HepG2 (cell line): Measurements from ENCODE around the gene ITCH. TPM values are rescaled to one million over a fixed set of nuclear protein-coding genes. Genes with fewer than 3 reads are reported as not detected.
A peak's percentile ranks its signal among the peaks of the same experiment; 100 is the strongest.

Experiments used
- ATAC-seq: fragments of 200-7000 bp; cut with Tn5 transposase; 3 replicates; pipeline ENCODE4 v1.9.1; 2020; ENCODE audit warnings: mild to moderate bottlenecking, moderate library complexity
- BruUV-seq: library from RNA; stranded (reverse); fragments of 400-500 nt; replicated peaks from 2 replicates; lab custom pipeline; 2021; lab: Mats Ljungman, UMichigan
- CTCF ChIA-PET: fragments of 300-600 bp; formaldehyde crosslinking; extraction: SDS; loops from one replicate; lab custom pipeline; 2021; ENCODE audit warnings: low total read pairs, inconsistent platforms, low intra/inter-chr PET ratio; lab: Yijun Ruan, JAX
- POLR2A ChIA-PET: fragments of 350-600 bp; sonication (Branson Sonifier 250); formaldehyde crosslinking; loops from one replicate; lab custom pipeline; 2020; ENCODE audit warnings: antibody characterized with exemption, inconsistent platforms; lab: Yijun Ruan, JAX
- DNase-seq: peaks from one replicate; pipeline ENCODE4 v3.0.0-alpha.2; 2015; ENCODE audit warnings: low spot score
- FAIRE-seq: peaks from 3 replicates; lab custom pipeline; 2011; peaks lifted over from hg19 to GRCh38; lab: Jason Lieb, UNC
- H2AFZ ChIP-seq: one replicate; pipeline ENCODE4 v1.6.1; 2011; ENCODE audit warnings: low read length, inconsistent platforms
- H3K27ac ChIP-seq: fragments of 300-600 bp; 3 replicates; pipeline ENCODE4 v1.8.0; 2011; ENCODE audit warnings: mixed run types, mild to moderate bottlenecking, mixed read lengths, low read length, inconsistent platforms; ENCODE audit not compliant: insufficient read depth; ENCODE audit errors: extremely low read length
- H3K27me3 ChIP-seq, 2 experiments: fragments of 200-600 bp in 1 of 2; 2 replicates in 1 of 2; 3 replicates in 1 of 2; pipeline versions ENCODE4 v1.6.0 to v1.8.0; 2011; ENCODE audit warnings: low read length in 2 of 2, mild to moderate bottlenecking in 2 of 2, moderate library complexity in 2 of 2, inconsistent platforms in 1 of 2; ENCODE audit not compliant: insufficient read depth in 2 of 2, control insufficient read depth in 1 of 2
- H3K36me3 ChIP-seq, 2 experiments: fragments of 200-600 bp in 1 of 2; replicated peaks in 1 of 2; 2 replicates in 1 of 2; 3 replicates in 1 of 2; pipeline versions ENCODE4 v1.5.1 to v1.8.0; 2011; ENCODE audit warnings: low read length in 2 of 2, inconsistent platforms in 1 of 2; ENCODE audit not compliant: insufficient read depth in 2 of 2, control insufficient read depth in 1 of 2
- H3K4me1 ChIP-seq: 2 replicates; pipeline ENCODE4 v1.5.1; 2012; ENCODE audit warnings: low read length, inconsistent platforms; ENCODE audit not compliant: insufficient read depth
- H3K4me2 ChIP-seq: 2 replicates; pipeline ENCODE4 v1.6.0; 2011; ENCODE audit warnings: low read depth, low read length, inconsistent platforms
- H3K4me3 ChIP-seq, 3 experiments: fragments of 200-600 bp in 1 of 3; sonication (generic), shearing (Covaris generic) in 1 of 3; replicated peaks in 1 of 3; 2 replicates each; pipeline ENCODE4 v1.5.1; 2011 to 2016; ENCODE audit warnings: low read length in 3 of 3, inconsistent platforms in 2 of 3, low read depth in 2 of 3, mild to moderate bottlenecking in 2 of 3, control low read depth in 1 of 3, mixed read lengths in 1 of 3; ENCODE audit not compliant: insufficient read depth in 1 of 3
- H3K79me2 ChIP-seq: one replicate; pipeline ENCODE4 v1.6.1; 2011; ENCODE audit warnings: low read length, inconsistent platforms; ENCODE audit not compliant: insufficient read depth
- H3K9ac ChIP-seq: 2 replicates; pipeline ENCODE4 v1.6.0; 2011; ENCODE audit warnings: mild to moderate bottlenecking, low read depth, low read length, inconsistent platforms; ENCODE audit not compliant: insufficient read depth
- H3K9me3 ChIP-seq: 2 replicates; pipeline ENCODE4 v1.5.1; 2012; ENCODE audit warnings: mild to moderate bottlenecking, low read length
- H4K20me1 ChIP-seq: 2 replicates; pipeline ENCODE4 v1.6.0; 2011; ENCODE audit warnings: inconsistent platforms, mild to moderate bottlenecking, low read length, moderate library complexity; ENCODE audit not compliant: insufficient read depth
- AGO2 ChIP-seq: fragments of 200-400 bp; formaldehyde crosslinking; optimal IDR thresholded peaks from 2 replicates; pipeline ENCODE3; 2017; ENCODE audit warnings: mild to moderate bottlenecking, low read depth, low read length, moderate library complexity
- ATF6 ChIP-seq: sonication (generic); formaldehyde crosslinking; conservative IDR thresholded peaks from 2 replicates; pipeline ENCODE4 v1.4.0; 2020; ENCODE audit warnings: missing genetic modification reagents
- FOXA1 ChIP-seq, 2 experiments: fragments of 450-650 bp in 1 of 2; sonication (generic) in 1 of 2; formaldehyde crosslinking in 1 of 2; IDR thresholded peaks; 2 replicates each; pipeline versions ENCODE4 v1.4.0 to v1.6.1; 2016 to 2020; ENCODE audit warnings: missing genetic modification reagents in 1 of 2
- HES4 ChIP-seq: sonication (generic); formaldehyde crosslinking; IDR thresholded peaks from 2 replicates; pipeline ENCODE4 v1.9.0; 2021; ENCODE audit warnings: mild to moderate bottlenecking, missing genetic modification reagents, borderline replicate concordance
- MAX ChIP-seq: IDR thresholded peaks from 2 replicates; pipeline ENCODE4 v1.6.1; 2012; ENCODE audit warnings: inconsistent platforms
- PREB ChIP-seq: sonication (generic); formaldehyde crosslinking; IDR thresholded peaks from 2 replicates; pipeline ENCODE4 v1.4.0; 2020; ENCODE audit warnings: missing genetic modification reagents
- ZNF12 ChIP-seq: sonication (generic); formaldehyde crosslinking; IDR thresholded peaks from 2 replicates; pipeline ENCODE4 v1.5.0; 2020; ENCODE audit warnings: missing genetic modification reagents
- ZNF207 ChIP-seq: fragments of 450-650 bp; IDR thresholded peaks from 2 replicates; pipeline ENCODE4 v1.6.1; 2016; ENCODE audit warnings: antibody characterized with exemption, borderline replicate concordance
- ZNF260 ChIP-seq: sonication (generic); formaldehyde crosslinking; IDR thresholded peaks from 2 replicates; pipeline ENCODE4 v1.4.0; 2020; ENCODE audit warnings: missing genetic modification reagents, low read depth, mild to moderate bottlenecking, borderline replicate concordance
- ZNF639 ChIP-seq: conservative IDR thresholded peaks from 2 replicates; pipeline ENCODE4 v1.6.1; 2018; ENCODE audit warnings: missing genetic modification reagents
- WGBS: methylation state at CpG from one replicate; pipeline ENCODE4 v1.1.6; 2017; ENCODE audit warnings: low lambda C conversion rate; 5-methylcytosine and 5-hydroxymethylcytosine counted together
- in situ Hi-C: cut with HindIII; loops from 2 replicates; pipeline ENCODE4 v1.10.0; 2017; ENCODE audit warnings: low pct_unique_long_range_greater_than_20kb; ENCODE audit not compliant: extremely low pct_ligation_motif_present
- intact Hi-C: fragments of 100-400 bp; cut with micrococcal nuclease; formaldehyde crosslinking; loops from one replicate; pipeline ENCODE4 v1.10.0; 2022; ENCODE audit not compliant: unreplicated experiment
- polyA plus RNA-seq, 8 experiments: library from polyadenylated mRNA; depleted of rRNA in 3 of 8; stranded (reverse) in 7 of 8; unstranded in 1 of 8; fragments of >200 nt; fragmentation: Illumina TruSeq in 4 of 8; extraction: Trizol in 4 of 8; gene quantifications; 2 replicates each; pipeline versions ENCODE4 v1.2.1 to v1.2.3, GENCODE V29; 2011 to 2016; ENCODE audit warnings: low read depth in 4 of 8, missing spikeins in 1 of 8, mixed read lengths in 1 of 8; ENCODE audit not compliant: insufficient read depth in 1 of 8
- total RNA-seq, 5 experiments: library from RNA; depleted of rRNA; stranded (reverse); fragments of >200 nt; fragmentation: Illumina TruSeq; extraction: Trizol; gene quantifications; 2 replicates each; pipeline ENCODE4 v1.2.3, GENCODE V29; 2016; ENCODE audit warnings: low read depth in 1 of 5
- TF ChIP-seq, protein P1 (sequence below): sonication (generic); formaldehyde crosslinking; IDR thresholded peaks from 2 replicates; pipeline ENCODE4 v1.4.0; 2020; ENCODE audit warnings: missing genetic modification reagents, mild to moderate bottlenecking, borderline replicate concordance
- TF ChIP-seq, protein P2 (sequence below): sonication (generic); formaldehyde crosslinking; IDR thresholded peaks from 2 replicates; pipeline ENCODE4 v1.4.0; 2020; ENCODE audit warnings: mild to moderate bottlenecking, missing genetic modification reagents
- TF ChIP-seq, protein P3 (sequence below): sonication (generic); formaldehyde crosslinking; conservative IDR thresholded peaks from 2 replicates; pipeline ENCODE4 v1.5.0; 2020; ENCODE audit warnings: missing genetic modification reagents

The ITCH gene
- total and polyA plus RNA-seq, 2 of the 13 experiments (the other 11 are each of a cell fraction or from before 2014, with no cell fraction given): 20.5 to 112 TPM

GRCh38 chr20:34558320-34559218 lies 195.5 kb downstream of the ITCH start, which contains the start of gene MAP1LC3A:
Gene MAP1LC3A (plus strand): TSS chr20:34558718. CDS start chr20:34558869, 151 bp downstream.
- 98% methylated on average over 94 of the region's 103 CpGs for WGBS
- Histone ChIP-seq H3K27me3 (no peaks in the 10 kb centered on the region), H3K36me3 (peaks cover 15 to 18% of the 10 kb centered on the region in 2 experiments; a peak in 4 of 5 replicates), H3K79me2 (no peaks in the 10 kb centered on the region), H3K4me1 (peaks cover 6% of the 10 kb centered on the region), H4K20me1 (no peaks in the 10 kb centered on the region), H3K9ac (no peak within 1 kb of the TSS), H3K4me2 (no peak within 1 kb of the TSS), H3K9me3 (no peaks in the 10 kb centered on the region), H2AFZ (no peak within 1 kb of the TSS), H3K27ac (no peak within 1 kb of the TSS), H3K4me3 (no peak within 1 kb of the TSS)
- intact Hi-C loops: no loop called here
- DNase-seq (no peak), ATAC-seq (no peak), FAIRE-seq (no peak)
- ChIA-PET CTCF (no interaction called here), POLR2A (no interaction called here)
- BruUV-seq: no TSS peak
- in situ Hi-C loops: no loop called here
- TF ChIP-seq ZNF207: no peak
- TF ChIP-seq MAX: no peak
- no peak for TF ChIP-seq FOXA1 (IDR thresholded peaks at IDR 0.05)
- no peak for TF ChIP-seq FOXA1 (CRISPR knock-in tag; IDR thresholded peaks at IDR 0.05)
- peak; percentile 33 for TF ChIP-seq AGO2
- TF ChIP-seq, protein P1, sequence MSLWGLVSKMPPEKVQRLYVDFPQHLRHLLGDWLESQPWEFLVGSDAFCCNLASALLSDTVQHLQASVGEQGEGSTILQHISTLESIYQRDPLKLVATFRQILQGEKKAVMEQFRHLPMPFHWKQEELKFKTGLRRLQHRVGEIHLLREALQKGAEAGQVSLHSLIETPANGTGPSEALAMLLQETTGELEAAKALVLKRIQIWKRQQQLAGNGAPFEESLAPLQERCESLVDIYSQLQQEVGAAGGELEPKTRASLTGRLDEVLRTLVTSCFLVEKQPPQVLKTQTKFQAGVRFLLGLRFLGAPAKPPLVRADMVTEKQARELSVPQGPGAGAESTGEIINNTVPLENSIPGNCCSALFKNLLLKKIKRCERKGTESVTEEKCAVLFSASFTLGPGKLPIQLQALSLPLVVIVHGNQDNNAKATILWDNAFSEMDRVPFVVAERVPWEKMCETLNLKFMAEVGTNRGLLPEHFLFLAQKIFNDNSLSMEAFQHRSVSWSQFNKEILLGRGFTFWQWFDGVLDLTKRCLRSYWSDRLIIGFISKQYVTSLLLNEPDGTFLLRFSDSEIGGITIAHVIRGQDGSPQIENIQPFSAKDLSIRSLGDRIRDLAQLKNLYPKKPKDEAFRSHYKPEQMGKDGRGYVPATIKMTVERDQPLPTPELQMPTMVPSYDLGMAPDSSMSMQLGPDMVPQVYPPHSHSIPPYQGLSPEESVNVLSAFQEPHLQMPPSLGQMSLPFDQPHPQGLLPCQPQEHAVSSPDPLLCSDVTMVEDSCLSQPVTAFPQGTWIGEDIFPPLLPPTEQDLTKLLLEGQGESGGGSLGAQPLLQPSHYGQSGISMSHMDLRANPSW: no peak
- TF ChIP-seq, protein P2, sequence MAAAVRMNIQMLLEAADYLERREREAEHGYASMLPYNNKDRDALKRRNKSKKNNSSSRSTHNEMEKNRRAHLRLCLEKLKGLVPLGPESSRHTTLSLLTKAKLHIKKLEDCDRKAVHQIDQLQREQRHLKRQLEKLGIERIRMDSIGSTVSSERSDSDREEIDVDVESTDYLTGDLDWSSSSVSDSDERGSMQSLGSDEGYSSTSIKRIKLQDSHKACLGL: no peak
- no peak for TF ChIP-seq PREB
- no peak for TF ChIP-seq ATF6 (CRISPR knock-in tag)
- TF ChIP-seq ZNF260 (CRISPR knock-in tag): no peak
- TF ChIP-seq ZNF639 (CRISPR knock-in tag): no peak
- no peak for TF ChIP-seq HES4
- TF ChIP-seq ZNF12 (CRISPR knock-in tag): no peak
- TF ChIP-seq, protein P3, sequence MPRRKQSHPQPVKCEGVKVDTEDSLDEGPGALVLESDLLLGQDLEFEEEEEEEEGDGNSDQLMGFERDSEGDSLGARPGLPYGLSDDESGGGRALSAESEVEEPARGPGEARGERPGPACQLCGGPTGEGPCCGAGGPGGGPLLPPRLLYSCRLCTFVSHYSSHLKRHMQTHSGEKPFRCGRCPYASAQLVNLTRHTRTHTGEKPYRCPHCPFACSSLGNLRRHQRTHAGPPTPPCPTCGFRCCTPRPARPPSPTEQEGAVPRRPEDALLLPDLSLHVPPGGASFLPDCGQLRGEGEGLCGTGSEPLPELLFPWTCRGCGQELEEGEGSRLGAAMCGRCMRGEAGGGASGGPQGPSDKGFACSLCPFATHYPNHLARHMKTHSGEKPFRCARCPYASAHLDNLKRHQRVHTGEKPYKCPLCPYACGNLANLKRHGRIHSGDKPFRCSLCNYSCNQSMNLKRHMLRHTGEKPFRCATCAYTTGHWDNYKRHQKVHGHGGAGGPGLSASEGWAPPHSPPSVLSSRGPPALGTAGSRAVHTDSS (CRISPR knock-in tag): no peak
